HG03575 (cell line): ENCODE measurements around the gene AAMP.

Source experiments
- ATAC-seq: cut with Tn5 transposase; IDR thresholded peaks from one replicate; pipeline ENCODE4 v1.9.1; 2021; ENCODE audit not compliant: unreplicated experiment, insufficient number of reproducible peaks, low FRiP score; ENCODE audit errors: extremely low read depth

The AAMP gene

DNA sequence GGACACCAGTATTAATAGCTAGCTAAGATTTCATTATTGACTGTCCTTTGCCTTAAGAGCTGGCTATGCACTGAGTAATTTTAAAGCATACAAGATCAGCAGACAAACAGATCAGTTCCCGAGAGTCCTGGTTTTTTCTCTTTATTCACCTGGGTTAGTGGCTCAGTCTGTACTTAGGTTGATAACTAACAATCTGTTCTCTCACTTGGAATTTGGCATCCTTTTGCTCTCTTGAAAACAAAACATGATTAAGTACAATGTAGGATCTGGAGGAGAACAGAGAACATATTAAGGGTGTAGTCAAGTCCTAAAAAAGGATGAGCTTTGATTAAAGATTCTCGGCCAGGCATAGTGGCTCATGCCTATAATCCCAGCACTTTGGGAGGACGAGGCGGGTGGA, 36.4 kb downstream of the AAMP start:
- ATAC-seq, result no peak

- no peak for ATAC-seq
Measured at GRCh38 chr2:218230882-218231281, 39.1 kb downstream of the AAMP start.

DNA sequence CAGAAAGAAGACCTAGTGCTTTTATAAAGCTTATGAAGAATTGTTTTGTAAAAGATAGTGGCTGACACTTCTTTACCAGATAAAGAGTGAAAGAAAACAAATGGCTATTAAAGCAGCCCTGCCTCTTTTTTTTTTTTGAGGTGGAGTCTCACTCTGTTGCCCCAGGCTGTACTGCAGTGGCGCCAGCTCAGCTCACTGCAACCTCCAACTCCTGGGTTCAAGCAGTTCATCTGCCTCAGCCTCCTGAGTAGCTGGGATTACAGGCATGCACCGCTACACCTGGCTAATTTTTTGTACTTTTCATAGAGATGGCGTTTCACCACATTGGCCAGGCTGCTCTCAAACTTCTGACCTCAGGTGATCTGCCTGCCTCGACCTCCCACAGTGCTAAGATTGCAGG, 40.1 kb downstream of the AAMP start:
- ATAC-seq, result no peak

DNA sequence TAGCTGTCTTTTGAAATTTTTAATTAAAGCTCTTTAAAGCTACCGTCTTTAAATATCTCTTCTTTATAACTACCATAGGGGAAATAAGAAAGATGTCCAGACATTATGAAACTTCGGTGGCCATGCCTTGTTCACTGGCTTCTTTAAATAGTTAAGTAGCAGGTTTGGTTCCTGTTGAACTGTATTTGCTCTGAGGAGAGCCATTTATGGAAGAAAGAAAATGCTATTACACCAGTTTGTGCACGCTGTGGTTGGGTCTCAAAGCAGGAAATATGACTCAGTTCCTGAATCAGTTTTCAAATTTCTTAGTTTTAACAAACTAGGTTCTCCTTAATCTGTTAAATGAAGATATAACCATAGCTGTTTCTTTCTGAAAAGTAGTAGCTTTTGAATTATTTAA, 40.7 kb downstream of the AAMP start:
- peak; percentile 80 for ATAC-seq

DNA sequence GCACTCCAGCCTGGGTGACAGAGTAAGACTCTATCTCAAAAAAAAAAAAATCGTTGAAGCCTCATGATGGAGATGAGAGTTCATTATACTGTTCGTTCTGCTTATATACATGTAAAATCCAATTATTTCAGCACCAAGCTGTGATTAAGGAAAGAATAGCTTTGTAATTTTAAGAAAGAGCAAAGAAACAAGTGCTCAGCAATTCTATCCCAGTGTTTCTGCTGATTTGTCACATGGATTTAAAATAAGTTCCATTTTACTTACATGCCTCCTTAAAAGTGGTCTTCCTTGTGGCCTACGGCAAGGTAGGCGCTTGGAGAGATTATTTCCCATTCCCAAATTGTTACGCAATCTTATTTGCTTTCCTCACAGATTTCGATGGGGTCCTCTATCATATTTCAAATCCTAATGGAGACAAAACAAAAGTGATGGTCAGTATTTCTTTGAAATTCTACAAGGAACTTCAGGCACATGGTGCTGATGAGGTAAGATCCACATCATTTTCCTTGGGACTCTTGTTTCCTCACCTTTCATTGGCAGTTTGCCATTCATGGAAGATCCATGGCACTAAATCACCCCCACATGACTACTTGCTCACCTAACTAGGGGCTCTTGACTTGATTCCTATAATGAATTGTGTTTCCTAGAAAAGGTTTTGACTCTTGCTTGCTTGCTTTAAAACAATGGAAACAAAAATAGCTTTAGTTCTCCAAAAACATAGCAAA, 41.4 kb downstream of the AAMP start:
- ATAC-seq, result no peak

GRCh38 chr2:218226903-218227302, 43.0 kb downstream of the AAMP start:
- ATAC-seq, result no peak

GRCh38 chr2:218224186-218224585, 45.8 kb downstream of the AAMP start:
- ATAC-seq, result no peak

DNA sequence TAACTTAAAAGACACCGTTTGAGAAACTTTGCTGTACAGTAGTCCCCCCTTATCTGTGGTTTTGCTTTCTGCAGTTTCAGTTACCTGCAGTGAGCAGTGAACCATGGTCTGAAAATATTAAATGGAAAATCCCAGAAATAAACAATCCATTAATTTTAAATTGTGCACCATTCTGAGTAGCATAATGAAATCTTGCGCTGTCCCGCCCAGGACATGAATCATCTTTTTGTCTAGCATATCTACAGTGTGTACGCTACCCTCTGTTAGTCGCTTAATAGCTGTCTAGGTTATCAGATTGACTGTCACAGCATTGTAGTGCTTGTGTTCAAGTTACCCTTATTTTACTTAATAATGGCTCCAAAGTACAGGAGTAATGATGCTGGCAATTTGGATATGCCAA, 46.9 kb downstream of the AAMP start:
- no peak for ATAC-seq

- no peak for ATAC-seq
Measured at GRCh38 chr2:218221000-218221399, 48.9 kb downstream of the AAMP start.

DNA sequence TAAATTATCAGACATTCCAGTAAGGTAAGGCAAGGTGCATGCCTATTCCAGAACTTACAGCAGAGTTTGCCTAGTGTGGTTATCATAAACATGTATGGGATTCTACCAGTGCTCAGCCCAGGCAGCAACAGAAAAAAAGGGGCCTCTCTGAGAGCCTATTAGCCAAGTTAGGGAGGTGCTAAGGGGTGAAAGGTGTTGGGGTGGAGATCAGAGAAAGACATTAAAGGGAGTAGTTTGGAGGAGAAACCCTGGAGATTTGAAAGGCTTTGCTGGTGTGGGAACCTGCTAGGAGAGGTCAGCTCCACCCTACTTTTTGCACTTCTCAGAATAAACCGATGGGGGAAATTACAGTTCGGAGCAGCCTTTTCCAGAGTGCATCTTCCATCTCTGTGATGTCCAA, 50.0 kb downstream of the AAMP start:
- no peak for ATAC-seq

GRCh38 chr2:218218268-218219185, 51.4 kb downstream of the AAMP start:
- no peak for ATAC-seq

DNA sequence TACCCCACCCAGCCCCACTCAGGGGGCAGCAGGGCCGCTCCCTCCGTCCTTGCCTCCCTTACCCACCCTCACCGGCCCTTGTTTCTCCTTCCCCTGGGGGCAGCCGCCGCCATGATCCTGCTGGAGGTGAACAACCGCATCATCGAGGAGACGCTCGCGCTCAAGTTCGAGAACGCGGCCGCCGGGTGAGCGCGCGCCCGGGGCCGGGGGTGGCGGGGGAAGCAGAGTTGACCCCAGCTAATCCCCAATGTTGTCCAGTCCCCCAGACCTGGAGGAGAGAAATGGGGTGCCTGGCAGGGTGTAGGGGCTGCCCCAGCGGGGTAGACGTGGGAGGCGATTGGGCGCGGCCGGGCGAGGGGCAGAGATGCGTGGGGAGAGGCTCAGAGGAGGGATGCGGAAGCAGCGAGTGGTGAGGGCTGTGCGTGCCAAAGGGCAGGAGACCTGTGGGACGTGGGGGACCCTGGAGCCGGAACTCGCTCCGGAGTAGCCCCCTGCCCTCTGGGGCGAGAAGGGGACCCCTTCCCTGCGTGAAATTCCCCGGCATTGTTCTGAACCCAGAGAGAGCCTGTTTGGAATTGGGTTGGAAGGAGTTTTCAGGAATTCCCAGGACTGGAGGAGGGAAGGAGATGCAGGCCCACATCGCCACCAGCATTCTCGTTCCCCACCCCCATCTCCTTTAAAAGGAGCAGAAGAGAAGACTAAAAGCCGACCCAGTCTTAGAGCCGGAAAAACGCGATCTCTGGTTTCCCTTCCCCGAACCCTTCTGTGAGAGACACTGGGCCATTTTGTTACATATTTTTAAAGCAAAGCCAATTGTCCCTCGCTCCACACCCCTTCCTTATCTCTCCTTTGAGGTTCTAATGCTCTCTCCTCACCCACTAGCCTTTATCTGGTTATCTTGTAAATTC, 52.3 kb downstream of the AAMP start:
- ATAC-seq, result no peak

GRCh38 chr2:218216674-218217359, 53.1 kb downstream of the AAMP start, which contains the start of gene ARPC2:
TSS of gene ARPC2 (plus strand) at chr2:218217189. CDS start at chr2:218217471, 282 bp downstream.
- no peak for ATAC-seq

DNA sequence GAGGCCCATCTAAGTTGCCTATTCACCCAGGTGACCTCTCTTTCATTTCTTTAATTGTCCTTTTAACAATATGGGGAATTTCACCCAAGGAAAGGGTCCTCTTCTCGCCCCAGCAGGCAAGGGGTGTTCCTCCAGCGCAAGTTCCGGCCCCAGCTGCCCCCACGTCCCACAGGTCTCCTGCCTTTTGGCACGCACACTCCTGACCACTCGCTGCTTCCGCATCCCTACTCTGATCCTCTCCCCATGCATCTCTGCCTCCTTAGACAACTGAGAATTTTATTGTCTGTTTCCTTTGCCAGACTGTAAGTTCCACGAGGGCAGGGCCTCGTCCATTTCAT, 53.6 kb downstream of the AAMP start:
- no peak for ATAC-seq
